Body of pancreas (tissue), 4 donors: ENCODE measurements around the gene MAP4K5. TPM values are rescaled to one million over a fixed set of nuclear protein-coding genes. Genes with fewer than 3 reads are reported as not detected.
"Not testable (repeated sequence)": the region's sequence is repeated elsewhere in the genome, so short reads cannot be mapped to it uniquely, and the experiment has no call there.

ENCODE experiments used
- ATAC-seq: fragments of 150-250 bp; one replicate; pipeline ENCODE4 v1.9.1; 2016
- DNase-seq, 4 donors: peaks; one replicate each; pipeline ENCODE4 v3.0.0-alpha.2; 2019
- H3K27ac ChIP-seq, 4 donors: fragments of 200-600 bp; sonication (generic); 1 replicate in 3 of 4; 2 replicates in 1 of 4; pipeline versions ENCODE4 v1.5.1 to v1.6.1; 2016 to 2019; ENCODE audit warnings: mild to moderate bottlenecking in 1 of 4, mixed read lengths in 1 of 4, moderate library complexity in 1 of 4
- H3K27me3 ChIP-seq, 2 donors: fragments of 200-600 bp; sonication (generic); one replicate each; pipeline ENCODE4 v1.6.0; 2016; ENCODE audit warnings: mild to moderate bottlenecking in 1 of 2
- H3K36me3 ChIP-seq, 2 donors: fragments of 200-600 bp; sonication (generic); replicated peaks in 1 of 2; 2 replicates each; pipeline ENCODE4 v1.5.1; 2016; ENCODE audit warnings: low read depth in 2 of 2; ENCODE audit not compliant: insufficient read depth in 1 of 2
- H3K4me1 ChIP-seq: fragments of 200-600 bp; sonication (generic); one replicate; pipeline ENCODE4 v1.6.0; 2016
- H3K4me3 ChIP-seq, 2 donors: fragments of 200-600 bp; sonication (generic); 1 replicate in 1 of 2; 2 replicates in 1 of 2; pipeline ENCODE4 v1.5.1; 2016 to 2019
- H3K9me3 ChIP-seq, 3 donors: fragments of 200-600 bp; sonication (generic); 1 replicate in 2 of 3; 2 replicates in 1 of 3; pipeline ENCODE4 v1.5.1; 2016
- CTCF ChIP-seq, 7 experiments: fragments of 450-650 bp in 4 of 7; fragments of 200-600 bp in 3 of 7; sonication (generic) in 3 of 7; IDR thresholded peaks; one replicate each; pipeline ENCODE4 v1.5.1; 2016 to 2019; ENCODE audit warnings: antibody characterized with exemption in 7 of 7
- POLR2A ChIP-seq, 3 donors: fragments of 450-650 bp; IDR thresholded peaks; one replicate each; pipeline ENCODE4 v1.6.1; 2016; ENCODE audit warnings: antibody characterized with exemption in 3 of 3, mild to moderate bottlenecking in 2 of 3
- WGBS, 2 donors: methylation state at CpG; one replicate each; pipeline ENCODE4 v1.1.5; 2017; 5-methylcytosine and 5-hydroxymethylcytosine counted together
- intact Hi-C: fragments of 100-400 bp; cut with DNase I; formaldehyde crosslinking; loops from one replicate; pipeline ENCODE4 v1.15.1; 2023
- total RNA-seq, 2 donors: library from RNA; depleted of rRNA; stranded (reverse); fragments of >200 nt; gene quantifications; one replicate each; pipeline ENCODE4 v1.1.0, GENCODE V29; 2016

The MAP4K5 gene
- total RNA-seq, 2 donors from 2014 or later: 111 to 159 TPM

GRCh38 chr14:50569714-50570274, 37.4 kb upstream of the MAP4K5 start:
- intact Hi-C loops: no loop called here
- TF ChIP-seq POLR2A (IDR thresholded peaks at IDR 0.05) (no peak), CTCF (IDR thresholded peaks at IDR 0.05) (no peak)
- ATAC-seq (no peak), DNase-seq (no peak)
- Histone ChIP-seq H3K4me1 (peaks cover 4% of the 10 kb centered on the region), H3K36me3 (no peaks in the 10 kb centered on the region), H3K27ac (no peak overlapping the region), H3K9me3 (peaks cover 0 to 6% (median 0%) of the 10 kb centered on the region in 3 donors), H3K4me3 (no peak overlapping the region), H3K27me3 (no peaks in the 10 kb centered on the region)

GRCh38 chr14:50562841-50563240, 30.5 kb upstream of the MAP4K5 start:
- WGBS, 2 donors: 69 to 75% methylated on average over 1 of the region's 1 CpG
- no peak overlapping the region for H3K27ac ChIP-seq
- no peaks in the 10 kb centered on the region for H3K27me3 ChIP-seq
- ATAC-seq (no peak), DNase-seq (no peak)
- H3K4me3 ChIP-seq: no peak overlapping the region
- no peak for TF ChIP-seq CTCF (IDR thresholded peaks at IDR 0.05)
- no peak for TF ChIP-seq POLR2A (IDR thresholded peaks at IDR 0.05)
- no peaks in the 10 kb centered on the region for H3K36me3 ChIP-seq
- H3K9me3 ChIP-seq: no peaks in the 10 kb centered on the region
- intact Hi-C loops: no loop called here
- peaks cover 9% of the 10 kb centered on the region for H3K4me1 ChIP-seq

GRCh38 chr14:50560931-50561285, 28.5 kb upstream of the MAP4K5 start:
- Histone ChIP-seq H3K36me3 (no peaks in the 10 kb centered on the region), H3K4me1 (peaks cover 9% of the 10 kb centered on the region), H3K27ac (peak overlapping the region; percentile 80 to 91 (median 88)), H3K9me3 (no peaks in the 10 kb centered on the region), H3K27me3 (no peaks in the 10 kb centered on the region), H3K4me3 (peak overlapping the region; percentile 30 to 86)
- intact Hi-C loops: no loop called here
- peak; percentile 74 to 80 (median 79) for DNase-seq
- TF ChIP-seq POLR2A (IDR thresholded peaks at IDR 0.05) (peak in 2 of 3 donors; percentile 24 to 33), CTCF (IDR thresholded peaks at IDR 0.05) (no peak)
- 0 to 1% methylated on average over 17 to 21 of the region's 21 CpGs for WGBS, 2 donors
- ATAC-seq: peak; percentile 76

- DNase-seq (peak; percentile 73 to 79 (median 75)), ATAC-seq (peak; percentile 89)
- Histone ChIP-seq H3K36me3 (no peaks in the 10 kb centered on the region), H3K4me1 (peaks cover 9% of the 10 kb centered on the region), H3K27ac (peak within 1 kb of the TSS; percentile 80 to 91 (median 88)), H3K4me3 (peak within 1 kb of the TSS; percentile 30 to 86), H3K9me3 (no peaks in the 10 kb centered on the region), H3K27me3 (no peaks in the 10 kb centered on the region)
- intact Hi-C loops: no loop called here
- WGBS, 2 donors: 1% methylated on average over 19 to 48 of the region's 66 CpGs
- TF ChIP-seq POLR2A (IDR thresholded peaks at IDR 0.05) (peak; percentile 36 to 68 (median 61)), CTCF (IDR thresholded peaks at IDR 0.05) (no peak)
Observed at GRCh38 chr14:50559990-50560930, 27.9 kb upstream of the MAP4K5 start, which contains the start of gene ATL1. ATL1 (plus strand) TSS chr14:50560145; CDS start chr14:50560266, 121 bp downstream.

GRCh38 chr14:50552796-50553195, 20.4 kb upstream of the MAP4K5 start:
- H3K9me3 ChIP-seq, H3K4me1 ChIP-seq, H3K36me3 ChIP-seq, H3K27me3 ChIP-seq, H3K27ac ChIP-seq, DNase-seq, H3K4me3 ChIP-seq, ATAC-seq, intact Hi-C loops: not testable (repeated sequence)
- 77 to 86% methylated on average over 3 of the region's 3 CpGs for WGBS, 2 donors
